Endothelial cell of umbilical vein (primary cell): ENCODE results near the gene DGCR8.

Experiments used
- EZH2 ChIP-seq: IDR thresholded peaks from 2 replicates; pipeline ENCODE4 v1.6.1; 2012; ENCODE audit warnings: borderline replicate concordance, low read depth, mild to moderate bottlenecking, moderate library complexity, low read length, inconsistent platforms; ENCODE audit not compliant: severe bottlenecking
- JUN ChIP-seq: IDR thresholded peaks from 2 replicates; pipeline ENCODE4 v1.6.1; 2011; ENCODE audit warnings: borderline replicate concordance, low read depth; ENCODE audit not compliant: insufficient read length, insufficient read depth
- MYC ChIP-seq: IDR thresholded peaks from one replicate; pipeline ENCODE4 v1.6.1; 2011; ENCODE audit warnings: mild to moderate bottlenecking, low read depth, low read length
- POLR2A ChIP-seq: IDR thresholded peaks from 2 replicates; pipeline ENCODE4 v1.6.1; 2012; ENCODE audit warnings: low read depth, mild to moderate bottlenecking, control low read depth, low read length
- POLR2AphosphoS5 ChIP-seq: IDR thresholded peaks from 2 replicates; pipeline ENCODE4 v1.6.1; 2012; ENCODE audit warnings: low read depth, mild to moderate bottlenecking, control low read depth, low read length, moderate library complexity; ENCODE audit not compliant: insufficient read depth
- TF ChIP-seq, protein P1 (sequence below), 2 donors: IDR thresholded peaks; 1 replicate in 1 of 2; 2 replicates in 1 of 2; pipeline ENCODE4 v1.5.1; 2011; ENCODE audit warnings: low read length in 2 of 2, mild to moderate bottlenecking in 2 of 2, moderate library complexity in 2 of 2, control low read depth in 1 of 2, inconsistent platforms in 1 of 2, low read depth in 1 of 2; ENCODE audit not compliant: insufficient read depth in 1 of 2; ENCODE audit errors: extremely low read depth in 1 of 2

DNA sequence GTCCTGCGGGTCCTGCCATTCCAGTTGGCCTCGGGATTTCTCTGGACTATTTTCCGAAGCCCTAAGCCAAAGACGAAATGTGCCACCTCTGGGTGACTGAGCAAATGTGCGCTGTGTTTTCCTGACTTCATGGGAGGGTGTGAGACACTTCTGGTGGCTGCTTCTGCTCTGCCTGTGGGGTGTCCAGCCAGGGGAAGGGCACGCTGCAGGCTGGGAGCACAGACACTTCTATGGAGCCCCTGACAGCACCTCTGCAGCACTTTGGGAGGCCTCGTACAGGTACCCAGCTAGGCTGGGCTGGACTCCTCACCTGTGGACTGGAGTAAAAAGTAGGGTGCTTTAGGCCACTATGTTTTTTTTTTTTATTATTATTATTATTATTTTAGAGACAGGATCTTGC, 41.5 kb upstream of the DGCR8 start:
- TF ChIP-seq, protein P1, sequence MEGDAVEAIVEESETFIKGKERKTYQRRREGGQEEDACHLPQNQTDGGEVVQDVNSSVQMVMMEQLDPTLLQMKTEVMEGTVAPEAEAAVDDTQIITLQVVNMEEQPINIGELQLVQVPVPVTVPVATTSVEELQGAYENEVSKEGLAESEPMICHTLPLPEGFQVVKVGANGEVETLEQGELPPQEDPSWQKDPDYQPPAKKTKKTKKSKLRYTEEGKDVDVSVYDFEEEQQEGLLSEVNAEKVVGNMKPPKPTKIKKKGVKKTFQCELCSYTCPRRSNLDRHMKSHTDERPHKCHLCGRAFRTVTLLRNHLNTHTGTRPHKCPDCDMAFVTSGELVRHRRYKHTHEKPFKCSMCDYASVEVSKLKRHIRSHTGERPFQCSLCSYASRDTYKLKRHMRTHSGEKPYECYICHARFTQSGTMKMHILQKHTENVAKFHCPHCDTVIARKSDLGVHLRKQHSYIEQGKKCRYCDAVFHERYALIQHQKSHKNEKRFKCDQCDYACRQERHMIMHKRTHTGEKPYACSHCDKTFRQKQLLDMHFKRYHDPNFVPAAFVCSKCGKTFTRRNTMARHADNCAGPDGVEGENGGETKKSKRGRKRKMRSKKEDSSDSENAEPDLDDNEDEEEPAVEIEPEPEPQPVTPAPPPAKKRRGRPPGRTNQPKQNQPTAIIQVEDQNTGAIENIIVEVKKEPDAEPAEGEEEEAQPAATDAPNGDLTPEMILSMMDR (IDR thresholded peaks at IDR 0.05; ENCODE audit: extremely low read depth in 1 of 2, insufficient read depth in 1 of 2, low read depth in 1 of 2, low read length in 2 of 2), result no peak
- TF ChIP-seq POLR2A, result no peak
- no peak for TF ChIP-seq EZH2
- TF ChIP-seq MYC, result no peak
- no peak for TF ChIP-seq JUN
- TF ChIP-seq POLR2AphosphoS5, result no peak
